GM18907 (cell line): Measurements from ENCODE around the gene PMFBP1.

Experiments used
- ATAC-seq: cut with Tn5 transposase; IDR thresholded peaks from one replicate; pipeline ENCODE4 v1.9.1; 2021; ENCODE audit warnings: mild to moderate bottlenecking, moderate library complexity; ENCODE audit not compliant: unreplicated experiment

Gene PMFBP1

GRCh38 chr16:72187551-72187950 is 15.6 kb upstream of the PMFBP1 start:
- ATAC-seq: no peak

GRCh38 chr16:72182976-72183375 is 11.0 kb upstream of the PMFBP1 start:
- no peak for ATAC-seq

GRCh38 chr16:72179204-72179970 is 7.4 kb upstream of the PMFBP1 start:
- ATAC-seq: no peak

- no peak for ATAC-seq
Measured at GRCh38 chr16:72174726-72175125, 2.8 kb upstream of the PMFBP1 start.

DNA sequence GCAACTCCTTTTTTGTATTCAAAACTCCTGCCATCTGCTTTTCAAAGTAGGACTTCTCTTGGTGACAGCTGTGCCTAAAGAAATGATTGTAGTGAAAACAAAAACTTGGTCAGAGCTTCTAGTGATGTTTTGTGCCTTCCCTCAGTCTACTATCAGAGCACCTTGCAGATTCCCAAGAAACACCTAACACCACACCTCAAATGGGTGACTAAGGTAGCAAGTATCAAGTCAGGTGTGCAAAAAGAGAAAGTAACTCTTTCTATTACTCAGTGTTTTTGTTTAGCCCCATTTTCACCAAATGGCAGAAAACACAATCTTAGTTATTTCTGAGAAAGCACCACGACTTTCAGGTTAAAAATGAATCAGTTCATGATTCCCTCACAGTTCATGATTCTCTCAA is 2.0 kb upstream of the PMFBP1 start:
- ATAC-seq: no peak

DNA sequence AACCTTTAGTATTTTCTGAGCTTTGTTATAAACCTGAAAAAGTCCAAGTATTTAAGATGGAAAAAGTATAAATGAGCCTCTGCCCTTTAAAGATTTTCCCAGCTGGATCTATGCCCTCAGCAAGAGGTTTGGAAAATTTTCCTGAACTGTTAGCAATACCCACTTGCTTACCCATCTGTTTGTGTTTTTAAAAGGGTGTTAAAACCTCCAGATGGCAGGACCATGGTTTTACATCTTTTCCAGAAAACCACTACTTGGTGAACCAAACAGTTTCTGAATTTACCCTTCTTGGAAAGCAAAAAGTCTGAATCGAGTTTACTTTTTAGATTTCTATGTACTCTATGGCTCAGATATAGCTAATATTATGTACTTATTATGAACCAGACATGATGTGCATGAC is 719 bp downstream of the PMFBP1 start:
- ATAC-seq: no peak

GRCh38 chr16:72169708-72170107 is 2.2 kb downstream of the PMFBP1 start:
- no peak for ATAC-seq

DNA sequence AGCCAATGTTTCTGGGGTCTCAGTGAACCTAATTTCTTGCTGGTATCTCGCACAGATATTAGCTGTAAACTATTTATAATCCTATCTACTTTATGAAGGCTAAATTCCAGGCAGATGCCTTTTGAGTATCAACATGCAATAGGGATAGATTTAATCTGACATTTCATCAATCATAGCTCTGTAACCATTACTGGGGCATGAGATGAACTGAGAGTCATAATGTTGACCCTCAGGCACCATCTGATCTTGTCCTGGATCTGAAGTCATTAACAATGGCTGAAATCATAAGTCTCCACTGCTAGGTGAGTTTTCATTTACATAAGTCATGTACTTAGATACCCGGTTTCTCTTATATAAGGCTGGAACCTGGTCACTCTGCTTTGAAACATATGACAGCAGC is 3.6 kb downstream of the PMFBP1 start:
- no peak for ATAC-seq

DNA sequence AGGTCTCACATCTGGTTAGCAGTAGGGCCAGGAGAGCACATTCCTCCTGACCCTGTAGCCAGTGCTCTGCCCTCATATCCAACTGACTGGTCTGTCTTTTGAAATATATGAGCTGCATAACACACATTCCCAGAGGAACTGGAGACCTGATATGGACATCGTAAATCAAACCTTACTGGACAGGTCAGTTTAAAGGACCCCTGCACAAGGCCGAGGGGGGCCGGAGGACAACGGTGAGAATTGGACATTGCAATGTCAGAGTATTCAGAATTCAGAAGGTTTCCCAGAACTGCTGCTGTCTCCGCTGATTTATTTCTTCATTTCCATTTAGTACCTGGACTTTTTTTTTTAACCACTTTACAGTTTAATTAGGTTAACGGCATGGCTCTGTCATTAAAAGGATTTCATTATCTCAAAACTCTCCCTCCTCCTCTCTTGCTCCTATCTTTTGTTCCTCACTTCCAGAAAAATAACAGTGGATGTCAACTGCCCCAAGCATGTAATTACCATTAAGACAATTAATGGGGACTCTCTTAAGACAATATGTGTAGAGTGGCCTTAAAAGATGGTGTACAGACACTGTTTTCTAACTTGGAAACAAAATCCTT is 4.9 kb downstream of the PMFBP1 start:
- ATAC-seq: no peak

GRCh38 chr16:72166151-72166550 is 5.8 kb downstream of the PMFBP1 start:
- no peak for ATAC-seq

DNA sequence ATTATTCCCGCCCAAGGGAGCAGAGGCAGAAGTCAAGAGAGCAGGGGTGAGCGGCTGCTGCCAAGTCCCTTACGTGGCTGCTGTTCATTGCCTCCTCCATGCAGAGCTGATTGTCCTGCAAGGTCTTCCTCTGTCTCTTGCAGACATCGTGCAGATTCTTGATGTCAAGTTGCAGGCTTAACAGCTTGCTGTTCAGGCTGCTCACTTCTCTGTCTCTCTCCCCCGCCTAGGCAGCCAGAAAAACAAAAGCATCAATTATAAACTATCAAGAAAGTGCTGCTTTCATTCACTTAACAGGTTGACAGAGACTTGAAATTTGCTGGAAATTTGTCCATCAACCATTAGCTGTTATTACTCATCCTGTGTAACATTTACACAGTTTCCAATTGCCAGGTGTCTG is 7.3 kb downstream of the PMFBP1 start:
- no peak for ATAC-seq

DNA sequence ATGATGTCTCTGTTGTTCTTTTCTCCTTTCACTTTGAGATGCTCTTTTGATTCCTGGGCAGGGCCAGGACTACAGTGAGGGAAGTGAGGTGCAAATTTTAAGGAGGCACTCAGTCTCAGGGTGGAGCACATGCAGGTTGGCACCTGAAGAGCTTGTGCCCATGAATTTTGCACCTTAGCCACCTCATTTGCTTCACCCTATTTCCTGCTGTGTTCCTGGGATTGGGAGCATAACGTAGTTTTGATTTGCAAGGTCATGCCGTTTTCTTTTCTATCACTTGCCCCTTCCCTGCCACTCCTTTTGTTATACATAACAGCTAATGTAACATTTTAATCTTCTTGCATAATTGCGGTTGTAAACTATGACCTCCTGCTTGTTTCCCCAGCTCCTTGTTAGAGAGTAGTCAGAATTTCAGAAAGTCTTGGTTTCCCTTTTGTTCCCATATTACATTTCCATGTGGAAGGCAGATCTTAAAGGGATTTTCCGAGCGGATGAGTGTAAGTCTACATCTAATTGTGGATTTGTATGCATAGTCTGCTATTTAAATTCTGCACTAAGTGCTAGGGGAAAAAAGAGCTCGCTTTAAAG is 9.8 kb downstream of the PMFBP1 start:
- ATAC-seq: no peak

DNA sequence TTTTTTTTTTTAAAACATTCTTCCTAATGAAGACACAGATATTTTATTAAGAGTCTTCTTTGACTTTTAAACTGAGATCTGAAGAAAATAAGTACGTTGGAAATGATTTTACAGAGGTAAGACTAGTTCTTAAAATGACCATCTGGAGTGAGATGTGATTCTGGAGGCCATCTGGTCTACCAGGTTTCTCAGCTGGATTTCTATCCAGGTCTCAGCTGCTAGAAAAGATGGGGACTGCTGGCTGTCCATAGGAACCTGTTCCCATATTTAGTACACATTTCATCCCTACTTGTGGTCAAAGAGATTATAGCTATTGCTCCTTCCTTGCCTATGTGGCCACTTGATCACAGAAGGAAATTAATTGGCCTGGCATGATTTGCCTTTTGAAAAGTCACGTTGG is 12.2 kb downstream of the PMFBP1 start:
- no peak for ATAC-seq

DNA sequence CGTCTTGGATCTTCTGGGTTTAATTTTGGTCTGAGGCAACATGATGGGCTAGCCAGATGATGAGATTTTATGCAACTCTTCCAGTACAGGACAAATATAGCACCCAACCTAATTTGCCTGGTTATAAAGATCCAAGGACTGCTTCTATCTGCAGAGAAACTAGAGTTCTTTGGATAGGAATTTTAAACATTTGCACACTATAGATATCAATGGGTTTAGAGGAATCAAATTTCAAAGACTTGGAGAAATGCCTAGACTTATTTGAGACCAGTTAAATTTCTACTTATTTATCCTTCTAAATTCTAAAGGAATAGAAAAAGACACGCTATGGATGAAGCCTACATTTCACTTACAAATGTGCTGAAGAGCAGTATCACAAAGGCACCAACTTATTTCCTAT is 12.6 kb downstream of the PMFBP1 start:
- no peak for ATAC-seq

GRCh38 chr16:72149676-72150464 is 22.1 kb downstream of the PMFBP1 start:
- ATAC-seq: no peak

DNA sequence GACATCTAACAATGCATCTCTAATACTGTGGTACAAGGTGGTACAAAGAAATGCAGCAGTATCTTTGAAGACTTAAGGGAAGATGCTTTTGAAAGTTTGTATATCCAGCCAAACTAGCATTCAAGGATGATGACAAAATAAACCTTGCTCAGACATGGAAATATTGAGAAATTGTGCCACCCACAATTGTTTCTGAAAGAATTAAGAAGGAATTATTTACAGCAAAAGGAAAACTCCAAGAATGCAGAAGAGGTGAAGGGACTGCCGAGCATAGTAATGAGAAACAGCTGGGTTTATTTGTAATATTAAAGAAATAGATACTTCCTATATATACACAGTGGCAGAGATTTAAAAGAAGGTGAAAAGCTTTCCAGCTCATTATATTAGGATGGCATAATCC is 29.5 kb downstream of the PMFBP1 start:
- no peak for ATAC-seq

DNA sequence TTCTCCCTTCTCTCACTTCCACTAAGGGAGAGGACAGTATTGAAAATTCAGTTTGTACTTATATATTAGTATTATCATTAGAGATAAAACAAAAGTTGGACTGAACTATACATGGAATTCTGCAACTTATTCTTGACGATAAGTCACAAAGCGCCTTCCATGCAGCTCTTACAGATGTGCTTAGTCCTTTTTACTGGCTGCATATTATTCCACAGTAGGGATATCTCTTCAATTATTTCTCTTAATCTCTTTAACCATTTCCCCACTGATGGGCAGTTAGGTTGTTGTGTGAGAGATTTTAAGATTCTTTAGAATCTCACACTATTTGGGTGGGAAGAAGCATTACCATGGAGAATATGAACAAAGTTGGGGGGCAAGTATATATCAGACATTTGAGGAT is 32.0 kb downstream of the PMFBP1 start:
- ATAC-seq: no peak

- ATAC-seq: no peak
Measured at GRCh38 chr16:72138064-72138572, 33.8 kb downstream of the PMFBP1 start.

GRCh38 chr16:72137380-72138063 is 34.4 kb downstream of the PMFBP1 start:
- no peak for ATAC-seq

- ATAC-seq: no peak
Measured at GRCh38 chr16:72134507-72134906, 37.4 kb downstream of the PMFBP1 start.

GRCh38 chr16:72132726-72133125 is 39.2 kb downstream of the PMFBP1 start:
- ATAC-seq: no peak
